Muscle layer of duodenum (tissue), 2 donors: Measurements from ENCODE around the gene ESYT2.
"Not testable (repeated sequence)": the region's sequence is repeated elsewhere in the genome, so short reads cannot be mapped to it uniquely, and the experiment has no call there.

ENCODE experiments used
- H3K27ac ChIP-seq: one replicate; pipeline ENCODE4 v1.7.0; 2013; ENCODE audit warnings: mild to moderate bottlenecking, low read length
- H3K27me3 ChIP-seq: one replicate; pipeline ENCODE4 v1.7.0; 2013; ENCODE audit warnings: low read depth, mild to moderate bottlenecking, control low read depth, low read length
- H3K36me3 ChIP-seq, 2 donors: one replicate each; pipeline ENCODE4 v1.7.0; 2013; ENCODE audit warnings: low read length in 2 of 2, control low read depth in 1 of 2, mild to moderate bottlenecking in 1 of 2; ENCODE audit not compliant: insufficient read depth in 2 of 2, control insufficient read depth in 1 of 2
- H3K4me1 ChIP-seq, 2 donors: one replicate each; pipeline ENCODE4 v1.7.0; 2013; ENCODE audit warnings: low read length in 2 of 2, mild to moderate bottlenecking in 2 of 2, control low read depth in 1 of 2, moderate library complexity in 1 of 2; ENCODE audit not compliant: insufficient read depth in 2 of 2, control insufficient read depth in 1 of 2
- H3K4me3 ChIP-seq, 2 donors: one replicate each; pipeline ENCODE4 v1.7.0; 2013; ENCODE audit warnings: low read length in 2 of 2, low read depth in 1 of 2, mild to moderate bottlenecking in 1 of 2
- H3K9me3 ChIP-seq, 2 donors: one replicate each; pipeline ENCODE4 v1.7.0; 2013; ENCODE audit warnings: low read length in 2 of 2, control low read depth in 1 of 2, mild to moderate bottlenecking in 1 of 2; ENCODE audit not compliant: control insufficient read depth in 1 of 2
- donor health status: healthy.

Gene ESYT2, protein sequence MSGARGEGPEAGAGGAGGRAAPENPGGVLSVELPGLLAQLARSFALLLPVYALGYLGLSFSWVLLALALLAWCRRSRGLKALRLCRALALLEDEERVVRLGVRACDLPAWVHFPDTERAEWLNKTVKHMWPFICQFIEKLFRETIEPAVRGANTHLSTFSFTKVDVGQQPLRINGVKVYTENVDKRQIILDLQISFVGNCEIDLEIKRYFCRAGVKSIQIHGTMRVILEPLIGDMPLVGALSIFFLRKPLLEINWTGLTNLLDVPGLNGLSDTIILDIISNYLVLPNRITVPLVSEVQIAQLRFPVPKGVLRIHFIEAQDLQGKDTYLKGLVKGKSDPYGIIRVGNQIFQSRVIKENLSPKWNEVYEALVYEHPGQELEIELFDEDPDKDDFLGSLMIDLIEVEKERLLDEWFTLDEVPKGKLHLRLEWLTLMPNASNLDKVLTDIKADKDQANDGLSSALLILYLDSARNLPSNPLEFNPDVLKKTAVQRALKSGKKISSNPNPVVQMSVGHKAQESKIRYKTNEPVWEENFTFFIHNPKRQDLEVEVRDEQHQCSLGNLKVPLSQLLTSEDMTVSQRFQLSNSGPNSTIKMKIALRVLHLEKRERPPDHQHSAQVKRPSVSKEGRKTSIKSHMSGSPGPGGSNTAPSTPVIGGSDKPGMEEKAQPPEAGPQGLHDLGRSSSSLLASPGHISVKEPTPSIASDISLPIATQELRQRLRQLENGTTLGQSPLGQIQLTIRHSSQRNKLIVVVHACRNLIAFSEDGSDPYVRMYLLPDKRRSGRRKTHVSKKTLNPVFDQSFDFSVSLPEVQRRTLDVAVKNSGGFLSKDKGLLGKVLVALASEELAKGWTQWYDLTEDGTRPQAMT

GRCh38 chr7:158829342-158830210 is at the start of gene ESYT2:
ESYT2 (minus strand) TSS chr7:158829509; CDS start chr7:158829418, 91 bp downstream.
- Histone ChIP-seq H3K27ac (peak within 1 kb of the TSS; percentile 98), H3K27me3 (no peaks in the 10 kb centered on the region)

GRCh38 chr7:158878151-158879079 is 49.1 kb upstream of the ESYT2 start:
- H3K4me3 ChIP-seq, H3K9me3 ChIP-seq, H3K4me1 ChIP-seq, H3K27me3 ChIP-seq, H3K27ac ChIP-seq: not testable (repeated sequence)
- peaks cover 32 to 68% of the 10 kb centered on the region in 2 donors for H3K36me3 ChIP-seq

More at GRCh38 chr7:158829342-158830210, at the start of gene ESYT2:
- no peaks in the 10 kb centered on the region for H3K9me3 ChIP-seq
- H3K36me3 ChIP-seq, result no peaks in the 10 kb centered on the region
- peak within 1 kb of the TSS; percentile 84 to 89 for H3K4me3 ChIP-seq
- peaks cover 16% of the 10 kb centered on the region in 2 donors for H3K4me1 ChIP-seq

GRCh38 chr7:158876984-158877383 is 47.7 kb upstream of the ESYT2 start:
- H3K27ac ChIP-seq, result no peak overlapping the region
- H3K27me3 ChIP-seq, result no peaks in the 10 kb centered on the region
- no peaks in the 10 kb centered on the region for H3K4me1 ChIP-seq
- H3K9me3 ChIP-seq, result no peaks in the 10 kb centered on the region
- H3K4me3 ChIP-seq, result no peak overlapping the region
- H3K36me3 ChIP-seq, result peaks cover 32 to 66% of the 10 kb centered on the region in 2 donors

- Histone ChIP-seq H3K9me3 (no peaks in the 10 kb centered on the region), H3K27ac (no peak overlapping the region), H3K4me1 (peaks cover 0 to 3% of the 10 kb centered on the region in 2 donors), H3K27me3 (no peaks in the 10 kb centered on the region), H3K4me3 (no peak overlapping the region), H3K36me3 (peaks cover 14 to 30% of the 10 kb centered on the region in 2 donors)
These were observed 40.6 kb upstream of the ESYT2 start for GRCh38 chr7:158869876-158870275.

GRCh38 chr7:158868764-158869410 is 39.6 kb upstream of the ESYT2 start:
- Histone ChIP-seq H3K4me3 (no peak overlapping the region), H3K27ac (no peak overlapping the region), H3K9me3 (no peaks in the 10 kb centered on the region), H3K27me3 (no peaks in the 10 kb centered on the region), H3K4me1 (peaks cover 0 to 8% of the 10 kb centered on the region in 2 donors), H3K36me3 (peaks cover 6 to 20% of the 10 kb centered on the region in 2 donors)

- Histone ChIP-seq H3K27me3 (no peaks in the 10 kb centered on the region), H3K27ac (no peak overlapping the region), H3K4me3 (no peak overlapping the region), H3K9me3 (no peaks in the 10 kb centered on the region), H3K4me1 (peaks cover 0 to 8% of the 10 kb centered on the region in 2 donors), H3K36me3 (peaks cover 6 to 17% of the 10 kb centered on the region in 2 donors)
These were observed 38.1 kb upstream of the ESYT2 start for GRCh38 chr7:158867214-158867984.

- Histone ChIP-seq H3K4me1 (peaks cover 0 to 8% of the 10 kb centered on the region in 2 donors), H3K27me3 (no peaks in the 10 kb centered on the region), H3K36me3 (peaks cover 4 to 5% of the 10 kb centered on the region in 2 donors), H3K4me3 (no peak overlapping the region), H3K27ac (peak overlapping the region; percentile 89), H3K9me3 (no peaks in the 10 kb centered on the region)
These were observed 36.7 kb upstream of the ESYT2 start for GRCh38 chr7:158865977-158866376.

GRCh38 chr7:158865462-158865922 is 36.2 kb upstream of the ESYT2 start:
- H3K36me3 ChIP-seq, result no peaks in the 10 kb centered on the region
- H3K27ac ChIP-seq, result peak overlapping the region; percentile 89
- no peak overlapping the region for H3K4me3 ChIP-seq
- H3K4me1 ChIP-seq, result peaks cover 0 to 8% of the 10 kb centered on the region in 2 donors
- no peaks in the 10 kb centered on the region for H3K27me3 ChIP-seq
- no peaks in the 10 kb centered on the region for H3K9me3 ChIP-seq

- H3K4me3 ChIP-seq, result no peak overlapping the region
- peak overlapping the region; percentile 89 for H3K27ac ChIP-seq
These were observed 35.5 kb upstream of the ESYT2 start for GRCh38 chr7:158864833-158865232.

More at GRCh38 chr7:158864833-158865232, 35.5 kb upstream of the ESYT2 start:
- H3K9me3 ChIP-seq, result no peaks in the 10 kb centered on the region
- H3K27me3 ChIP-seq, result no peaks in the 10 kb centered on the region
- no peaks in the 10 kb centered on the region for H3K36me3 ChIP-seq
- H3K4me1 ChIP-seq, result peaks cover 0 to 15% of the 10 kb centered on the region in 2 donors
